GM18520 (cell line): ENCODE measurements around the gene TMEM231.
A peak's percentile ranks its signal among the peaks of the same experiment; 100 is the strongest.
"Not testable (repeated sequence)": the region's sequence is repeated elsewhere in the genome, so short reads cannot be mapped to it uniquely, and the experiment has no call there.

Experiments
- ATAC-seq: cut with Tn5 transposase; IDR thresholded peaks from one replicate; pipeline ENCODE4 v1.9.1; 2021; ENCODE audit not compliant: unreplicated experiment

TMEM231 gene

DNA sequence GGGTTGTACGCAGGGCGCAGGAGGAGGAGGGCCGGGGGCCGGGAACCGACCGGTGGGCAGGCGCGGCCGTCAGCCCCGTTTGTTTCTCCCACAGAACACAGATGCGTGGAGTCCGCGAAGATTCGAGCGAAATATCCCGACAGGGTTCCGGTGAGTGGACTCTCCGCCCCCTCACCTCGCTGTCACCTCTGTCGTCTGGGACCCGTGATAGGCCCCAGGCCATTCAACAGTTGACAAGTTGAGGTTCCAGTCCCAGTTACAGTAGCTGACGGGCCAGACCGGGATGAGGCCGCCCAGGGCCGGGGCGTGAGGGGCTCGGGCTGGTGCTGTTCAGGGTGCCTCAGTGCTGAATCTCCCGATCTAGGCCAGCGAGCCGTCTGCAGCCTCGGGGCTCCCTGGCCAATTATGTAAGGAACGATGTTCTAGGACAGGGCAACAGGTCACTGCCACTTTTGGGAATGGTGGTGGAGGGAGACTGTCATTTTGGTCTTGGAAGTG lies 10.8 kb upstream of the TMEM231 start:
- ATAC-seq, result no peak

DNA sequence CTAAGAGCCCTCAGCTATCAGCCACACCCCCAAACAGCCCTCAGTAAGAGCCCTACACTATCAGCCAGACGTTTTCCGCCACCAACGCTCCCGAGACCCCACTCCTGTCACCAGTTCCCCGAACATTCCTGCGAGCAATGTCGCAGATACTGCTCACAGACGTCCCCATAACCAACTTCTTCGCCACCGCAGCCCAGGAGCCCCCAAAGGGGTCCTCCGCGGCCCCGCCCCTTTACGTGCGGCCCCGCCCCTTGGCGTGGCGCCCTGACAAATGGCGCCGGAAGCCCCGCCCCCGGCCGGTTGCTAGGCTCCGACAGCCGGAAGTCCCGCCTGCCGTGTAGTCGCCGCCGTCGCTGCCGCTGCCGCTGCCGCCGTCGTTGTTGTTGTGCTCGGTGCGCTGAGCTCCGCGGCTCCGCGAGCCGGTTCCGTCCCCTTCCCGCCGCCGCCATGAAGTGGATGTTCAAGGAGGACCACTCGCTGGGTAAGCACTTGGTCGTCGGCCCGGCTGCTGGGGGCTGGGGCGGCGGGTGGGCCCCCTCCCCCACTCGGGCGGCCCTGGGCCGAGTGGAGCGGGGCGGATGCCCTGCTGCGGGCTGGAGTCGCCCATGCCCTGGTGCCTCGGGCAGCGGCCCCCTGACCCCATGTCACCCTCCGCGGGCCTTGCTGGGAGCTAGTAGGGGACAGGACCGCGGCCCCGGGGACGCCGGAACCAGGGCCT lies 10.1 kb upstream of the TMEM231 start, which contains the start of gene GABARAPL2:
TSS of gene GABARAPL2 (plus strand) at position 340 of the 718 bp plus-strand sequence. CDS start at position 448, 108 bp downstream.
- ATAC-seq, result peak; percentile 35

GRCh38 chr16:75565640-75566039 lies 9.6 kb upstream of the TMEM231 start:
- ATAC-seq, result no peak

- no peak for ATAC-seq
These were observed 3.7 kb upstream of the TMEM231 start for GRCh38 chr16:75559564-75560372.

DNA sequence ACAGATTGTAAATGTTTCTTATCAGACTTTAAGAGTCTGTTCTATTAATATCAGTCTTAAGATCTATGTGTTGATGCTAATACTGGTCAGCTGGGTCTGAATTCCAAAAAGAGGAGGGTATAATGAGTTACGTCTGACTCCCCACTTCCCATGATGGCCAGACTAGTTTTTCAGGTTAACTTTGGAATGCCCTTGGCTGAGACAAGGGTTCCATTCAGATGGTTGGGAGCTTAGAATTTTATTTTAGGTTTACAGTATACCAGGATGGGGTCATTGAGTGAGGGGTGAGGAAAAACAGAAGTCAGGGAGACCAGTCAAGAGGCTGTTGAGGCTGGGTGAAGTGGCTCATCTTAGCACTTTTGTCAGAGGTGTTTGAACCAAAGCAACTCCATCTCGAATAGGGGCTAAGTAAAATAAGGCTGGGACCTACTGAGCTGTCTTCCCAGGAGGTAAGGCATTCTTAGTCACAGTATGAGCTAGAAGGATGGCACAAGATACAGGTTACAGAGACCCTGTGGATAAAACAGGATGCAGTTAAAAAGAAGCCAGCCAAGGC lies 2.9 kb upstream of the TMEM231 start:
- ATAC-seq, result no peak

- ATAC-seq, result no peak
These were observed 439 bp upstream of the TMEM231 start for GRCh38 chr16:75556431-75556950.

- ATAC-seq, result no peak
These were observed 792 bp downstream of the TMEM231 start for GRCh38 chr16:75555213-75555706.

DNA sequence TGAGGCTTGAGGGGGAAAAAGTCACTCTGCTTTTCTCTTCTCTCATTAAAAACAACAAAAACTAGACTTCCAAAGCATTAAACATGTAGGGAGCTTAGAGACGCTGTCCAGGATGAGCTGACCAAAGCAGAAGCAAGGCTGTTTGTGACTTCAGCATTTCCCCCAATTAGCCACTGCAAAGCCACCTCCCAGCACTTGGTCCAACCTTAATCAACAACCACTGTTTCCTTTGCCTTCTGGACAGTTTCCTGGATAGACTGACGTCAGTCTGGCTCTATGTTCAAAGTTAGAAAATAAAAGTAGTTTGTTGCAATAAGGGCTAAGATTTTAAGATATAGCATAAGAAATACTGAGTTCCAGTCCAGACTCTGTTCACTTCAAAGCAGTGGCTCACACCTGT lies 3.1 kb downstream of the TMEM231 start:
- ATAC-seq, result no peak

DNA sequence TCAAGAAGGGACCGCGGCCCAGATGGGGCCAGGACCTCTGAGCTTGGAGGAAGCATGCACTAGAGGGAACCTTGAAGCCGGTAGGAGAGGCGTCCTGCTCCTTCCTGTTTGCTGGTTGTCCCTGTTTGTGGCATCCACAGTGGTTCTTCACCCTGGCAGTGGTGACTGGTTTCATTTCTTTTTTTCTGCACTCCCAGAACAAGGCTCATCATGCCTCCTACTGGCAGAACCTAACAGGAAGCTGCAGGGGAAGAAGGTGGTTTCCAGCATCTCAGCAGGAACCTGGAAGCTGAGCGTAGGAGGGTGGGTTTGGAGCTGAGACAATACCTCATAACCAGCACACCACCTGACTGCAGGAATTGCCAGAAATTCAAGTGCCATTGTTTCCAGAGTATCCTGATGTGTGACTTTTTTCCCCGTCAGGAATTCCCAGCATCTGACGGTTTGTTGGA lies 5.8 kb downstream of the TMEM231 start:
- peak; percentile 52 for ATAC-seq

- ATAC-seq, result not testable (repeated sequence)
These were observed 7.6 kb downstream of the TMEM231 start for GRCh38 chr16:75548456-75548855.

- ATAC-seq, result no peak
These were observed 9.8 kb downstream of the TMEM231 start for GRCh38 chr16:75546293-75546692.

DNA sequence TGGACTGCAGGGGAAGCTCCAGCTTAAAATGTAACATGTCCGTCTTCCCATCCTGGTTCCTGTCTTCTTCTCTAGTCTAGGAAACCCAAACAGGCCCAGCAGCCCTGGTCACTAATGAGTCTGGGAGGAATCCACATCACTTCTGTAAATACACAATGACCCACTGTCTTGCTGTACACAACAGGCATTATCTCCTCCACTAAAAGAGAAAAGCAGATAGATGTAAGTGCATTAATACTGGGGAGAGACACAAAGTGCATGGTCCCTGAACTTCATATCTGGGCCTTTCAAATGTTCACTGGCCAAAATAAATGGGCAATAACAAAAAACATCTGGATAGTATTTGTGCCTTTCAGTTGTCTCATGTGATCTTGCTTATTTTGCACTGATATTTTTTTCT lies 10.2 kb downstream of the TMEM231 start:
- ATAC-seq, result not testable (repeated sequence)

GRCh38 chr16:75542462-75542861 lies 13.6 kb downstream of the TMEM231 start:
- not testable (repeated sequence) for ATAC-seq

GRCh38 chr16:75541236-75541635 lies 14.8 kb downstream of the TMEM231 start:
- ATAC-seq, result no peak

GRCh38 chr16:75538882-75539565 lies 17.0 kb downstream of the TMEM231 start:
- not testable (repeated sequence) for ATAC-seq

DNA sequence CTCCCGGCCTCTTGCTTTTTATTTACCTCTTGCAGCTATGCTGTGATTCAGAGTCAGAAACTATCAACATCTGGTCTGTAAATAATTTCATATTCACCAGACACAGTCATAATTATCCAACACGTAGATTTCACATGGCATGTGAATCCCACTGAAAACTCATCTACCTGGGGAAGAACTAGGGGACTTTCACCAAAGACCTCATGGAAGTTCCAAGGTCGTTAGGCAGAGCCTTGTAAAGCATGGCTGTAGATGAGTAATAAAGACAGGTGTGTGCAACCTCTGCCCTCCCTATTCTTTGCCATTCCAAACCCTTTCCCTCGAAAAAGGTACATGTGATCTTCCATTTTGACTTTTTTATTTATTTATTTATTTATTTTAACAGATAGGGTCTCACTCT lies 18.3 kb downstream of the TMEM231 start:
- ATAC-seq, result no peak

DNA sequence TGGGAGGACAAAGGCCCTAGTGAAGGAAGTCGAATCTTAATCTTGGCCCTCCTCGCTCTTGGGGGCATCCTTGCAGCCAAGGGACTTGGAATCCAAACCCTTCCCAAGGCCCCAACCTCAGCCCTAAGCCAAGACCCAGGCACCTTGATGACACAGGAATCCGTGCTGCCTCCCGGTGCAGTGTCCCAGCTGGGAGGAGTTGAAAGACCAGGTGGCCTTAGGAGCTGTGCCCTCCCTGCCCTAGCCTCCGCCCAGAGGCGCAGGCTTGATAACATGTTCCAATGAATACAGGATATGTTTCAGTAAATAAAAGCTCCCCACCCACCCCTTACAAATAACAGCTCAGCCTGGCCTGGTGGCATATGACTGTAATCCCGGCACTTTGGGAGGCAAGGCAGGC lies 20.2 kb downstream of the TMEM231 start, which contains the start of gene CHST5:
TSS of gene CHST5 (minus strand) at position 208 of the 400 bp plus-strand sequence. CDS start 5,724 bp downstream, outside the sequence.
- no peak for ATAC-seq

DNA sequence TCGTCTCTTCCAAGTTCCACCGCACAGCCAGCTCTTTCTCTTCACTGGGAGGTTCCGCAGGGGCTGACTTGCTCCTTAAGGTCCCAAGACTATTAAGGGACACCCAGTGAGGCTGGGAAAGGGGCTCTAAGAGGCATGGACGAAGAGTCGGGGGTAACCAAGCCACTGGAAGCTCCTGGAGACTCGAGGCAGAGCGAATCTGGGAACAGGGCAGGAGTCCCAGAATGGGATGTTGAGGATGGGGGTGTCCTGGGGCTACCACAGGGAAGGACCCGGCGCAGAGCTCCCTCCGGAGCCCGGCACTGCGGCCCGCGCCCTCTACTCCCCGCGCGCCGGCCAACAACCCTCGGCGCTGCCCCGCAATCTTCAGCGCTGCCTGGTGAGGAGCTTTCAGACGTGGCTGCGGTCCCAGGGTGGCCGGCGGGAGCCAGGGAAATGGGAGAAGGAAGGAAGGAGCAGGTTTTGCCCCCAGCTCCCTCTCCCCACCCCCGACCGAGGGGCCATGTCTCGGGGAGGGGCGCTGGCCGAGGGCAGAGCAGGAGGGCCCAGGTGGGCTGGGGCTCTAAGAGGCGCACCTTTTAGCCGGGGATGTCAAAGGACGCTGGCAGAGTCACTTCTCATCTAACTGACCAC lies 20.7 kb downstream of the TMEM231 start:
- ATAC-seq, result no peak

GRCh38 chr16:75534560-75535205 lies 21.4 kb downstream of the TMEM231 start:
- ATAC-seq, result no peak
